ENCODE results near the gene COMT.

The COMT gene

DNA sequence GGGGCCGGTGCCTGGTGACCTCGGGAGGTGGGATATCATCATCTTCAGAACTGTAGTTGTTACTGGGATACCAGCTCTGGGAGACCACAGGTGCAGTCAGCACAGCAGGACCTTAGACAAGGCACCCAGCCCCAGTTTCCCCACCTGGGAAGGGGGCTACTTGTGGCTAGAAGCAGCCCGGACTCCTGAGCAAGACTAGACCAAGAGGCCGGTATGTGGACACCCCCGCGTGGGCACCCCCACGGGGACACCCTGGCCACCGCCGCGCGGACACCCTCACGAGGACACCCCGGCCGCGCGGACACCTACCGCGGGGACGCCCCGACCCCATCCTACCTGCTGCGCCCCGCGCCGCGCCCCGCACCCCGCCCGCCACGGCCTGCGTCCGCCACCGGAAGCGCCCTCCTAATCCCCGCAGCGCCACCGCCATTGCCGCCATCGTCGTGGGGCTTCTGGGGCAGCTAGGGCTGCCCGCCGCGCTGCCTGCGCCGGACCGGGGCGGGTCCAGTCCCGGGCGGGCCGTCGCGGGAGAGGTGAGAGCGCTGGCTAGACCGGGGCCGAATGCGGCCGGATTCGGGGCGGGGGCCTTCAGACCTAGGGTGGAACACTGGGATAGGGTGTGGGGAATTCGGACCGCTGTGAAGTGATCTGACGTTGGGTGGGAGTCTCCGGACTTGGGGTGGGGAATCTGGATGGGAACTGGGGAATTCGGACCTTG, at the start of gene COMT, which contains the start of gene TXNRD2:
COMT (plus strand) TSS at position 408 of the 718 bp plus-strand sequence. CDS start 20,755 bp downstream, outside the sequence.
TXNRD2 (minus strand) TSS at position 454 of the 718 bp plus-strand sequence; CDS start at position 439, 15 bp downstream.
- Histone ChIP-seq H3K9me3 (ENCODE audit: insufficient read depth, low read depth, low read length) (no peaks in the 10 kb centered on the region), H3K27me3 (ENCODE audit: insufficient read depth, low read length, poor library complexity, severe bottlenecking) (peaks cover 7% of the 10 kb centered on the region), H3K9ac (ENCODE audit: low read depth, low read length, poor library complexity, severe bottlenecking) (peak within 1 kb of the TSS; percentile 99), H3F3A (ENCODE audit: low read depth) (0 out of 2 replicates have a peak, but pooled peaks cover 4% of the 10 kb centered on the region), H3K4me3 (ENCODE audit: low read length, poor library complexity, severe bottlenecking) (peak within 1 kb of the TSS; percentile 89), H3K4me1 (ENCODE audit: insufficient read depth, low read length, poor library complexity, severe bottlenecking) (peaks cover 39% of the 10 kb centered on the region), H4K20me1 (ENCODE audit: insufficient read depth, low read length, poor library complexity, severe bottlenecking) (peaks cover 7% of the 10 kb centered on the region), H3K79me2 (ENCODE audit: insufficient read depth, low read length) (peaks cover 64% of the 10 kb centered on the region), H3K9me2 (replicated peaks; ENCODE audit: low read depth, low read length) (no peaks in the 10 kb centered on the region), H3K4me2 (ENCODE audit: low read depth, low read length, poor library complexity, severe bottlenecking) (peak within 1 kb of the TSS; percentile 99), H3K36me3 (ENCODE audit: insufficient read depth, low read length) (no peaks in the 10 kb centered on the region), H2AFZ (ENCODE audit: low read length) (peak within 1 kb of the TSS; percentile 87)
- TF ChIP-seq, protein P1, sequence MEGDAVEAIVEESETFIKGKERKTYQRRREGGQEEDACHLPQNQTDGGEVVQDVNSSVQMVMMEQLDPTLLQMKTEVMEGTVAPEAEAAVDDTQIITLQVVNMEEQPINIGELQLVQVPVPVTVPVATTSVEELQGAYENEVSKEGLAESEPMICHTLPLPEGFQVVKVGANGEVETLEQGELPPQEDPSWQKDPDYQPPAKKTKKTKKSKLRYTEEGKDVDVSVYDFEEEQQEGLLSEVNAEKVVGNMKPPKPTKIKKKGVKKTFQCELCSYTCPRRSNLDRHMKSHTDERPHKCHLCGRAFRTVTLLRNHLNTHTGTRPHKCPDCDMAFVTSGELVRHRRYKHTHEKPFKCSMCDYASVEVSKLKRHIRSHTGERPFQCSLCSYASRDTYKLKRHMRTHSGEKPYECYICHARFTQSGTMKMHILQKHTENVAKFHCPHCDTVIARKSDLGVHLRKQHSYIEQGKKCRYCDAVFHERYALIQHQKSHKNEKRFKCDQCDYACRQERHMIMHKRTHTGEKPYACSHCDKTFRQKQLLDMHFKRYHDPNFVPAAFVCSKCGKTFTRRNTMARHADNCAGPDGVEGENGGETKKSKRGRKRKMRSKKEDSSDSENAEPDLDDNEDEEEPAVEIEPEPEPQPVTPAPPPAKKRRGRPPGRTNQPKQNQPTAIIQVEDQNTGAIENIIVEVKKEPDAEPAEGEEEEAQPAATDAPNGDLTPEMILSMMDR (conservative IDR thresholded peaks at IDR 0.05; ENCODE audit: low read length): no peak
- TF ChIP-seq EZH2phosphoT487 (IDR thresholded peaks at IDR 0.05; ENCODE audit: borderline replicate concordance): no peak

- Histone ChIP-seq H3K79me2 (ENCODE audit: insufficient read depth, low read length) (peaks cover 18% of the 10 kb centered on the region; the same call in 1 of the 2 replicates), H3K9me3 (ENCODE audit: insufficient read depth, low read depth, low read length) (no peaks in the 10 kb centered on the region), H3K4me1 (ENCODE audit: insufficient read depth, low read length, poor library complexity, severe bottlenecking) (peaks cover 77% of the 10 kb centered on the region), H3K36me3 (ENCODE audit: insufficient read depth, low read length) (no peaks in the 10 kb centered on the region), H3K4me3 (ENCODE audit: low read length, poor library complexity, severe bottlenecking) (peak overlapping the region; percentile 66), H3K9ac (ENCODE audit: low read depth, low read length, poor library complexity, severe bottlenecking) (peak overlapping the region; percentile 90), H2AFZ (ENCODE audit: low read length) (no peak overlapping the region), H3F3A (ENCODE audit: low read depth) (peaks cover 21% of the 10 kb centered on the region), H3K27me3 (ENCODE audit: insufficient read depth, low read length, poor library complexity, severe bottlenecking) (no peaks in the 10 kb centered on the region), H3K9me2 (replicated peaks; ENCODE audit: low read depth, low read length) (no peaks in the 10 kb centered on the region), H4K20me1 (ENCODE audit: insufficient read depth, low read length, poor library complexity, severe bottlenecking) (no peaks in the 10 kb centered on the region), H3K4me2 (ENCODE audit: low read depth, low read length, poor library complexity, severe bottlenecking) (peak overlapping the region; percentile 92)
- TF ChIP-seq, protein P1 (conservative IDR thresholded peaks at IDR 0.05; ENCODE audit: low read length): no peak
- TF ChIP-seq EZH2phosphoT487 (IDR thresholded peaks at IDR 0.05; ENCODE audit: borderline replicate concordance): no peak
Measured at GRCh38 chr22:19892257-19892879, 49.2 kb upstream of the COMT start.

DNA sequence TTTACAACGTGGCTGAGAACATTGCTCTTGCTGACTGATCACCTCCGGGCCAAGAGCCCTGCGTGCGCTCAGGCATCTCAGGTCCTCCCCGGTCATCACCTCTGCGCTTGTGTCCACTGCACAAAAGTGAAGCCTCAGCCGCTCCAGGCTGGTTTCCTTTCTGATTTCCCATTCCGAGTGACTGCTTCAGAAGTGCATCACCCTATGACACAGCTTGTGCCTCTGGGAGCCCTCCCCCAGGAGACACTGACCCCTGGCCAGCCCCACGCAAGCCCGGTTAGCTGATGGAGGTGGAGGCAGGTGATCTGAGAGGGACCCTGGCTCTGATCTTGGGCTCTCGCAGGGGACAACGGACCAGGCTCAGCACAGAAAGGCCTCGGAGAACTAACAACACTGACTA, 48.6 kb upstream of the COMT start:
- Histone ChIP-seq H3K4me2 (ENCODE audit: low read depth, low read length, poor library complexity, severe bottlenecking) (peak overlapping the region; percentile 92), H3K4me3 (ENCODE audit: low read length, poor library complexity, severe bottlenecking) (peak overlapping the region; percentile 66), H2AFZ (ENCODE audit: low read length) (no peak overlapping the region), H4K20me1 (ENCODE audit: insufficient read depth, low read length, poor library complexity, severe bottlenecking) (no peaks in the 10 kb centered on the region), H3K36me3 (ENCODE audit: insufficient read depth, low read length) (no peaks in the 10 kb centered on the region), H3K4me1 (ENCODE audit: insufficient read depth, low read length, poor library complexity, severe bottlenecking) (peaks cover 73% of the 10 kb centered on the region), H3K9me2 (replicated peaks; ENCODE audit: low read depth, low read length) (no peaks in the 10 kb centered on the region), H3F3A (ENCODE audit: low read depth) (peaks cover 21% of the 10 kb centered on the region), H3K27me3 (ENCODE audit: insufficient read depth, low read length, poor library complexity, severe bottlenecking) (no peaks in the 10 kb centered on the region), H3K9ac (ENCODE audit: low read depth, low read length, poor library complexity, severe bottlenecking) (peak overlapping the region; percentile 90), H3K79me2 (ENCODE audit: insufficient read depth, low read length) (peaks cover 12% of the 10 kb centered on the region; the same call in 1 of the 2 replicates), H3K9me3 (ENCODE audit: insufficient read depth, low read depth, low read length) (no peaks in the 10 kb centered on the region)
- TF ChIP-seq, protein P1 (conservative IDR thresholded peaks at IDR 0.05; ENCODE audit: low read length): no peak
- TF ChIP-seq EZH2phosphoT487 (IDR thresholded peaks at IDR 0.05; ENCODE audit: borderline replicate concordance): no peak

Measured in Loucy (cell line).